HL-60/S4 treated with retinoic acid at 250 ng/mL for 4 days and 3 days (cell line): ENCODE results near the gene AFF3.
"Not testable (repeated sequence)": the region's sequence is repeated elsewhere in the genome, so short reads cannot be mapped to it uniquely, and the experiment has no call there.

Experiments
- in situ Hi-C: fragments of 300-500 bp; cut with MboI; formaldehyde crosslinking; loops from 2 replicates; pipeline ENCODE4 v1.7.0; 2022; ENCODE audit warnings: low sequenced_read_pairs

AFF3 gene

GRCh38 chr2:100107906-100108647 is 34.3 kb downstream of the AFF3 start:
- in situ Hi-C loops, result no loop called here

DNA sequence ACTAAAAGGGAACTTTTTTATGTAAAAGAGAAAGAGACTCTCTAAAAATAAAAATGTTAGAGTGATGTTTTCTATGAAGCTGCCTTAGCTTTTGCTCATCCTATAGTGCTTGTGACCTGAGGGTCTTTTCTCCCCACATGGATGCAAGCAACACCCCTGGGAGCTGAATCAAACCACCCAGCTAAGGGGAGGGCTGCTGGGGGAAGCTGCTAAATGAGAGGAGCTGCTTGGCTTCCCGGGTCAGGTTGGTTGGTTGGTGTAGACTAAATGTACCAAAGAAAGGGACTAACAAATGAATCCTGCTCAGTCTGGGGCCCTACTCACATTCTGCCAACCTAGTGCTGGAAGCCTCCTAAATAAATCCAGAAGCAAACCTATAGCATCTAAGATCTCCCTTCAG is 35.0 kb downstream of the AFF3 start:
- in situ Hi-C loops, result no loop called here

DNA sequence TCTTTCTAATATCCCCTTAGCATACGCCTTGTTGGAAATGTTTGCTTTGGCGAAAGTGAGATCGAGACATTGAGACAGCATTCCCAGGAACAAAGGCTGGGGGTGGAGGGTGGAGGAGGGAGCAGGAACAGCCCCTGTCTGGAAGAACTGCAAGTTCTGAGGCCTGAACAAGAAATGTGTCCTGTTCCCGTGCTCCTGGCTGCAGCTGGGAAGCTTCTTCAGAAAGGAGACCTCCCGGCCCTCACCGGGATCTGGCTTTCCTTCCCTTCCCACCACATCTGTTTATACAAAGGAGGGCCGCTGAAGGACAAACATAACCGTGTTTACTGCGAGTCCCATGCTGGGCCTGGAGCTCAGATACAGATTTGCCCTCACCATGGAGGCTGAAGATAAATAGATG is 35.9 kb downstream of the AFF3 start:
- in situ Hi-C loops, result no loop called here

GRCh38 chr2:100105678-100106054 is 36.7 kb downstream of the AFF3 start:
- in situ Hi-C loops, result no loop called here

- in situ Hi-C loops, result no loop called here
These were observed 37.4 kb downstream of the AFF3 start for GRCh38 chr2:100104718-100105677.

- in situ Hi-C loops, result not testable (repeated sequence)
These were observed 38.1 kb downstream of the AFF3 start for GRCh38 chr2:100104265-100104664.

DNA sequence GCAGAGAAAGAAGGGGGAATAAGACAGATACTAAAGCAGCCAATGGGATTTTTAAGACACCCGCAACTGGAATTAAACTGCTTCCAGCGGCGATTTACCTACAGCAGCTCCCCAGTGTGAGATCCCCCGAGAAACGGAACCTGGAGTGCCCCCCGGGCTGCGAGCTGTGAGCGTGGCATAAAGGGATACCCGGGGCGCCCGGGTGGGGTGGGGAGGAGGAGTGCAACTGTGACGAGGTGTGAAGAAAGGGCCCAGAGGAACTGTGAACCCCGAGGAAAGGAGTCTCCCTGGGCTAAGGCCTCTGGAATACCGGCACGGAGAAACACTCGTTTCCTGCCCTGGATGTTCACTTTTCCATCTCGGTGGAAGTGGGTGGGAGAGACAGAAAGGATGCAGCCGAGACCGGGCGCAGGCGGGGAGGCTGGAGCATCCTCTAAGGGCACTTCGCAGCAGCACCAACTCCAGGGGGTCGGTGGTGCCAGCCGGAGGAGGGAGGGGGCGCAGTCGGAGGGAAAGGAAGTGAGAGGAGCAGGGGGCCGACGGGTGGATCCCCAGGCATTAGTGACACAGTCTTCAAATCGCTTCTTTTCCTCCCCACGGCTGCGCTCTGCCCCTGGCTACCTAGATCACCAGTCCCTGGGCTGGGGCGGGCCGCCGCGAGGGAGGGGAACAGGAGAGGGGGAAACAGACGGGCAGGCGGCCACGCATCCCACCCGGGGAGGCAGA is 38.7 kb downstream of the AFF3 start:
- in situ Hi-C loops, result not testable (repeated sequence)

DNA sequence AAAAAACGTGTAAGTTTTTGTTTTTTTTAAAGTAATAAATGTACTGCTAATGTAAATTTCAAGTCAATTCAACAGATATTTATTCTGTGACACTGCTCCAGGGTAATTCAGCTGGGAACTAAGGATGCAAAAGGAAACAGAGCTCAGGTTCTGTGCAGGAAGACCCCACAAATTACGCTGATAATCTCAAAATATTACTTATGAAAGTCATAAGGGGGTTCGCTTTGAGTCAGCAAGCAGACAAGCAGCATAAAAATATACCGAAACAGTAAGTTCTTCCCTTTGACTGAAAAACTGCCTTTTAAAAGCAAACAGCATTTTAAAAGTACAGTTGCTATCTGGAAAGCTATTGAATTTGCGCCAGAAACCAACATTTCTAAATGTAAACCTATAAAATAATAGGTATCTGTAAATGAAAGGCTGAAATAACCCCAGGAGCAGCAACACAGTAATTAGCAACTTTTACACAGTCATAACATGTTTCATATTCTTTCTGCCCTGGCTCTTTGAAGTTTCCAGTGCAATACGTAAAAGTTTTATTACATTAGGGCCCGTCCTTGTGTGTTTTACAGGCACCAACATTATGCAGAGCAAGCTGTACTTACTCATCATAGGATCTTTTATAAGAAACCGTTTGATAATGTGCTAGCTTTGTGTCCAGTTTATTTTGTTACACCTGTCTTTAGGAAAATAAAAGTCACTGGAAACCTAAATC is 39.8 kb downstream of the AFF3 start:
- in situ Hi-C loops, result not testable (repeated sequence)

GRCh38 chr2:100098855-100099254 is 43.5 kb downstream of the AFF3 start:
- in situ Hi-C loops, result not testable (repeated sequence)

- in situ Hi-C loops, result not testable (repeated sequence)
These were observed 44.6 kb downstream of the AFF3 start for GRCh38 chr2:100097611-100098294.

DNA sequence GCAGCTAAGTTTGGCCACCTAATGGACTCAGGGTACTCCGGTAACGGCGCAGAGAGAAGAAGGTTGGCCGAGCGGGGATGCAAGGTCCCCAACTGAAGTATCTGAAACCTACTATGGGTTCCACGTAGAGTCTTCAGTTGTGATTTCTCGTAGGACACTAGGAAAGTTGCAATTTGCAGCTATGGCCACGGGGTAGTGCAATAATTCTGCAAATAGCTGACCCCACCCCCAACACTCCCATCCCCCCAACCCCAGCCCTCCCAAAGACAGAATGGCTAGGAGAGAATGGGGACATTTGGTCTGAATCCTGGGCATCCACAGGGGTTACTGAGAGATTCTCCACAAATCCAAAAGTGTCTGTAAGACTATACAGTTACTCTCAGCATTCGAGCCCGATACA is 46.5 kb downstream of the AFF3 start:
- in situ Hi-C loops, result not testable (repeated sequence)

GRCh38 chr2:100091807-100092206 is 50.6 kb downstream of the AFF3 start:
- in situ Hi-C loops, result not testable (repeated sequence)

GRCh38 chr2:100085744-100086143 is 56.6 kb downstream of the AFF3 start:
- in situ Hi-C loops, result not testable (repeated sequence)

- in situ Hi-C loops, result not testable (repeated sequence)
These were observed 58.8 kb downstream of the AFF3 start for GRCh38 chr2:100083421-100084216.

DNA sequence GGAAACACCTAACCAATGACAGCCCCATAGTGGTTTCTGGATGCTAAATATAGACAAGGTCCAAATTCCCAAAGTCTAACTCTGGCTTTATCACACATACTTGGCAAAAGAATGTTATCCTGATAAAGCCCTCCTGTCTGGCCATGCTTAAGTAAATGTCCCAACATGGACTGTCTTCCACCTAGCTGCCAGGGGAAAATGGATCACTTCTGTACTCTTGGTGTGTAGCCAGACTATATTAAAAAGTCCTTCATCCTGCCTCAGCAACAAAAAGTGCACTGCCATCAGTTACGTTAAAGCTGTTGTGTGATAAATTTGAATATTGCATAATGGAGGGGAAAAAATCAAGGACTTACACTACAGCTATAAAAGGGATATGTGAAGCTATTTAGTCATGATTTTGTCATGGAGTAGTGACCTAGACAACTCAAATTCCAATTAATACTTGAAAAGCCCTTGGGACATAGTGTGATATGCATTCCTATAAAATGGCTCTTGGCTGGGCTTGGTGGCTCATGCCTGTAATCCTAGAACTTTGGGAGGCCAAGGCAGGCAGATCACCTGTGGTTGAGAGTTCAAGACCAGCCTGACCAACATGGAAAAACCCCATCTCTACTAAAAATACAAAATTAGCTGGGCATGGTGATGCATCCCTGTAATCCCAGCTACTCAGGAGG is 60.0 kb downstream of the AFF3 start:
- in situ Hi-C loops, result not testable (repeated sequence)

GRCh38 chr2:100077935-100078334 is 64.5 kb downstream of the AFF3 start:
- in situ Hi-C loops, result no loop called here

DNA sequence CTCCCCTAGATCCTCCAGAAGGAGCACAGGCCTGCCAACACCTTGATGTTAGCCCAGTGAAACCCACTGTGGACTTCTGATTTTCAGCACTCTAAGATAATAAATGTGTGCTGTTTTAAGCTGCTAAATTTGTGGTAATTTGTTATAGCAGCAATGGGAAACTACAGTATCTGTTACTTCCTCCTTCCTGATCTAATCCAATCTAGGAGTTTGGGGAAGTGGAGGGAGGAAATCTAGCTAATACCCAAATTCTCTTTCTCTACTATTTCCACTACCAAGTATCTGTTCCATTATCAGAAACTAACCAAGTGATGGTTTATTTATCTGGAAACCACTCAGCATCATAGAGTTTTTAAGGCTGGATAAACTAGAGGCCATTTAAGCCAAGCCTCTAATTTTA is 64.9 kb downstream of the AFF3 start:
- in situ Hi-C loops, result no loop called here

- in situ Hi-C loops, result no loop called here
These were observed 66.9 kb downstream of the AFF3 start for GRCh38 chr2:100075532-100075931.

GRCh38 chr2:100073110-100073509 is 69.3 kb downstream of the AFF3 start:
- in situ Hi-C loops, result no loop called here
